SJSA1 (cell line): ENCODE data around the gene DEPDC5. TPM values are rescaled to one million over a fixed set of nuclear protein-coding genes. Genes with fewer than 3 reads are reported as not detected.

Experiments used
- DNase-seq, 2 experiments: peaks; one replicate each; pipeline ENCODE4 v3.0.0-alpha.2; 2015 to 2020; ENCODE audit warnings: low spot score in 2 of 2, low read depth in 1 of 2
- H3K27ac ChIP-seq: fragments of 250-450 bp; sonication (Bioruptor Pico); 2 replicates; pipeline ENCODE4 v1.5.1; 2020; ENCODE audit warnings: mild to moderate bottlenecking, moderate library complexity
- H3K27me3 ChIP-seq: fragments of 250-450 bp; sonication (Bioruptor Pico); replicated peaks from 2 replicates; pipeline ENCODE4 v1.5.1; 2020; ENCODE audit warnings: mild to moderate bottlenecking, moderate library complexity
- H3K36me3 ChIP-seq: fragments of 250-450 bp; sonication (Bioruptor Pico); 2 replicates; pipeline ENCODE4 v1.5.1; 2020; ENCODE audit warnings: mild to moderate bottlenecking
- H3K4me1 ChIP-seq: fragments of 250-450 bp; sonication (Bioruptor Pico); replicated peaks from 2 replicates; pipeline ENCODE4 v1.6.1; 2021; ENCODE audit warnings: mild to moderate bottlenecking
- H3K4me3 ChIP-seq: fragments of 250-450 bp; sonication (Bioruptor Pico); 2 replicates; pipeline ENCODE4 v1.5.1; 2020; ENCODE audit warnings: mild to moderate bottlenecking
- H3K9me3 ChIP-seq: fragments of 250-450 bp; sonication (Bioruptor Pico); replicated peaks from 2 replicates; pipeline ENCODE4 v1.5.1; 2020; ENCODE audit warnings: mild to moderate bottlenecking
- total RNA-seq: library from RNA; depleted of rRNA; stranded (reverse); fragments of >200 nt; shearing (Covaris generic); gene quantifications from 2 replicates; pipeline ENCODE4 v1.2.3, GENCODE V29; 2014

Gene DEPDC5
- total RNA-seq, 1 experiment from 2014 or later: 11.9 TPM

GRCh38 chr22:31833930-31834329, 80.1 kb downstream of the DEPDC5 start:
- H3K27me3 ChIP-seq: no peaks in the 10 kb centered on the region
- DNase-seq: no peak
- peaks cover 15% of the 10 kb centered on the region for H3K4me1 ChIP-seq
- H3K4me3 ChIP-seq: no peak overlapping the region
- no peak overlapping the region for H3K27ac ChIP-seq
- no peaks in the 10 kb centered on the region for H3K9me3 ChIP-seq
- H3K36me3 ChIP-seq: peaks cover 25% of the 10 kb centered on the region

- Histone ChIP-seq H3K9me3 (no peaks in the 10 kb centered on the region), H3K4me1 (no peaks in the 10 kb centered on the region; the same call in 1 of the 2 replicates), H3K36me3 (peaks cover 26% of the 10 kb centered on the region), H3K4me3 (no peak overlapping the region), H3K27me3 (no peaks in the 10 kb centered on the region), H3K27ac (no peak overlapping the region)
- no peak for DNase-seq
Observed at GRCh38 chr22:31836010-31836409, 82.2 kb downstream of the DEPDC5 start.

- DNase-seq: no peak
- Histone ChIP-seq H3K9me3 (no peaks in the 10 kb centered on the region), H3K27me3 (no peaks in the 10 kb centered on the region), H3K36me3 (peaks cover 42% of the 10 kb centered on the region), H3K4me1 (peaks cover 6% of the 10 kb centered on the region; the same call in 1 of the 2 replicates), H3K27ac (no peak overlapping the region), H3K4me3 (no peak overlapping the region)
Observed at GRCh38 chr22:31838917-31839316, 85.1 kb downstream of the DEPDC5 start.

- Histone ChIP-seq H3K9me3 (no peaks in the 10 kb centered on the region), H3K27ac (no peak overlapping the region)
Observed at GRCh38 chr22:31839986-31840385, 86.2 kb downstream of the DEPDC5 start.

DNA sequence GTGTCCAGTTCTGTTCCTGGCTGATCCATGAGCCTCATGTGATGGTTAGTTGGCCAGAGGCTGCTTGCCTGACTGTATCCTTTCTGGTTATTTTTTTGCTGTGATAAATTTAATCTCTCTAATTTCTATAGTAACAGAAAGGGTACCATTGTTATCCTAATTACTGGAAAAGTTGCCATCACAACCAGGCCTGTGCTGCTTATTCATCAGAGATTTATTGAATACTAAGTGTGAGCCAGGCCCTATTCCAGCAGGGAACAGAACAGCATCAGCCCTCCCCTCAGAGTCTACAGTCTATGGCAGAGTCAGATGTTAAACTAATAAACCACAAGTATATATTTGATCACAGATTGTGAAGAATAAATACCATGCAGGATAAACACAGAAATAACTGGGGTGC, 86.8 kb downstream of the DEPDC5 start:
- Histone ChIP-seq H3K4me1 (peaks cover 6% of the 10 kb centered on the region; the same call in 1 of the 2 replicates), H3K4me3 (no peak overlapping the region), H3K27me3 (no peaks in the 10 kb centered on the region), H3K9me3 (no peaks in the 10 kb centered on the region), H3K27ac (no peak overlapping the region), H3K36me3 (peaks cover 51% of the 10 kb centered on the region)
- no peak for DNase-seq

More at GRCh38 chr22:31839986-31840385, 86.2 kb downstream of the DEPDC5 start:
- Histone ChIP-seq H3K27me3 (no peaks in the 10 kb centered on the region), H3K4me1 (peaks cover 6% of the 10 kb centered on the region; the same call in 1 of the 2 replicates), H3K36me3 (peaks cover 51% of the 10 kb centered on the region), H3K4me3 (no peak overlapping the region)
- no peak for DNase-seq

GRCh38 chr22:31841078-31841827, 87.4 kb downstream of the DEPDC5 start:
- Histone ChIP-seq H3K4me1 (peaks cover 6% of the 10 kb centered on the region; the same call in 1 of the 2 replicates), H3K36me3 (peaks cover 54% of the 10 kb centered on the region), H3K27ac (0 out of 2 replicates have a peak overlapping the region, but pooled peaks have one; percentile 5), H3K27me3 (no peaks in the 10 kb centered on the region), H3K9me3 (no peaks in the 10 kb centered on the region), H3K4me3 (peak overlapping the region; percentile 9)
- DNase-seq: peak in 1 of 2 experiments; percentile 10

DNA sequence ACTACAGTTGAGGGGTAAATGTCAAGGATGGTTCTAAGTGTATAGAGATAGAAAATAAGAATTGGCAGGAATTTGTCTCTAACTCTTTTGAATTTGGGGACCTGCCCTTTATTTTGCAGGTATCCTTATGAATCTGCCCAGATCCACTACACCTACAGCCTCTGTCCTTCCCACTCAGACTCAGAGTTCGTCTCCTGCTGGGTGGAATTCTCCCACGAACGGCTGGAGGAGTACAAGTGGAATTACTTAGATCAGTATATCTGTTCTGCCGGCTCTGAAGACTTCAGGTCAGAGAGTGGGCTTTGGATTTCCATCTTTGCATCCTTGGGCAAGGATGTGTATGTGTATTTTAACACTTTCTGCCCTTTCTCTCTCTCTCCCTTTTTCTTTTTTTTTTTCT, 89.7 kb downstream of the DEPDC5 start:
- no peaks in the 10 kb centered on the region for H3K9me3 ChIP-seq
- no peaks in the 10 kb centered on the region for H3K27me3 ChIP-seq
- H3K27ac ChIP-seq: no peak overlapping the region
- H3K4me1 ChIP-seq: peaks cover 6% of the 10 kb centered on the region; the same call in 1 of the 2 replicates
- no peak for DNase-seq
- H3K36me3 ChIP-seq: peaks cover 72% of the 10 kb centered on the region
- H3K4me3 ChIP-seq: no peak overlapping the region

GRCh38 chr22:31844941-31845340, 91.1 kb downstream of the DEPDC5 start:
- no peaks in the 10 kb centered on the region for H3K27me3 ChIP-seq
- peaks cover 74% of the 10 kb centered on the region for H3K36me3 ChIP-seq
- no peak for DNase-seq
- no peaks in the 10 kb centered on the region for H3K9me3 ChIP-seq
- peaks cover 6% of the 10 kb centered on the region; the same call in 1 of the 2 replicates for H3K4me1 ChIP-seq
- no peak overlapping the region for H3K4me3 ChIP-seq
- H3K27ac ChIP-seq: no peak overlapping the region

DNA sequence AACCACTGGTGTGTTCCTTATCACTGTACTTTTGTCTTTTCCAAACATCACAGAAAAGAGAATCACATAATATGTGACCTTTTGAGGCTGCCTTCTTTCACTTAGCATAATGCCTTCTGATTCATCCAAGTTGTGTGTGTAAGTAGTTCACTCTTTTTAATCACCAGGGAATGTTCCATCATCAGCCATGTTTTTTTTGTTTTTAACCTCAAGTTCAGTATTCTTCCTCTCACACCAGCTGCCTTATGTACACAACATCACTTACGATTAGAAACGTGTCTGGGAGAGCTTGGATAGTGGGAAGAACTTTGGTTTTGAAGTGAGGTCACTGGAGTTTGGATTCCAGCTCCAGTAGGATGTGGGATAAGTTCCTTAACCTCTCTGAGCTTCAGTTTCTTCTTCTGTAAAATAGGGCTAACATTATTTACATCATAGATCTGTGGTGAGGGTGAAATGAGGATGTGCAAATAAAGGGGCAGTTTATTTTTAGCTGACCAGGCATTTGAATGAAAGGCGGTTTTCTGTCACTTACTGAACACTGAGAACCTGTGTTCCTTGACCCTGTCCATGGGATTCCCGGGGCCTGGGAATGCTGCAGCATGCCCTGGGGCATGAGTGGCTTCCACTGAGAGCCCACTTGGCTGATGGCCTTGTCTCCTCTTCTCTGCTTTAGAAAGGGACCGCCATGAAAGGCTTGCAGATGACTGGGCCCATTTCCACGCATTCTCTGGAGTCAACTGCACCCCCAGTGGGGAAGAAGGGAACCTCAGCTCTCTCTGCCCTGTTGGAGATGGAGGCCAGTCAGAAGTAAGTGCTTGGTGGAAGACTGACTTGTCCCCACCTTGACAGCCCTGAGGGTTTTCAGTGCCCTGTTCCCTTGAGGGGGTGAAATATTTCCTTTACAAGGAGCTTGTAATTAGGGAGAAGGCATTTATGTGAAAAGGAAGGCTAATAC, 92.6 kb downstream of the DEPDC5 start:
- peaks cover 75% of the 10 kb centered on the region for H3K36me3 ChIP-seq
- no peak overlapping the region for H3K27ac ChIP-seq
- no peaks in the 10 kb centered on the region for H3K9me3 ChIP-seq
- H3K4me3 ChIP-seq: no peak overlapping the region
- peaks cover 4% of the 10 kb centered on the region; the same call in 1 of the 2 replicates for H3K4me1 ChIP-seq
- no peak for DNase-seq
- H3K27me3 ChIP-seq: no peaks in the 10 kb centered on the region

- no peaks in the 10 kb centered on the region for H3K4me1 ChIP-seq
- no peak for DNase-seq
- peaks cover 66% of the 10 kb centered on the region for H3K36me3 ChIP-seq
- no peaks in the 10 kb centered on the region for H3K27me3 ChIP-seq
- no peak overlapping the region for H3K27ac ChIP-seq
- H3K9me3 ChIP-seq: no peaks in the 10 kb centered on the region
- no peak overlapping the region for H3K4me3 ChIP-seq
Observed at GRCh38 chr22:31848411-31848810, 94.6 kb downstream of the DEPDC5 start.

GRCh38 chr22:31850135-31850534, 96.3 kb downstream of the DEPDC5 start:
- no peak for DNase-seq
- no peak overlapping the region for H3K4me3 ChIP-seq
- no peaks in the 10 kb centered on the region for H3K27me3 ChIP-seq
- no peaks in the 10 kb centered on the region for H3K4me1 ChIP-seq
- H3K36me3 ChIP-seq: peaks cover 53% of the 10 kb centered on the region
- H3K27ac ChIP-seq: no peak overlapping the region
- no peaks in the 10 kb centered on the region for H3K9me3 ChIP-seq

- no peak overlapping the region for H3K4me3 ChIP-seq
- no peak for DNase-seq
- no peak overlapping the region for H3K27ac ChIP-seq
- no peaks in the 10 kb centered on the region for H3K4me1 ChIP-seq
- no peaks in the 10 kb centered on the region for H3K27me3 ChIP-seq
- H3K9me3 ChIP-seq: no peaks in the 10 kb centered on the region
- H3K36me3 ChIP-seq: peaks cover 29% of the 10 kb centered on the region
Observed at GRCh38 chr22:31852691-31853421, 99.0 kb downstream of the DEPDC5 start.

GRCh38 chr22:31853736-31854495, 100.1 kb downstream of the DEPDC5 start:
- H3K9me3 ChIP-seq: no peaks in the 10 kb centered on the region
- DNase-seq: no peak
- H3K4me3 ChIP-seq: no peak overlapping the region
- H3K36me3 ChIP-seq: peaks cover 21% of the 10 kb centered on the region
- no peaks in the 10 kb centered on the region for H3K4me1 ChIP-seq
- H3K27ac ChIP-seq: no peak overlapping the region
- no peaks in the 10 kb centered on the region for H3K27me3 ChIP-seq
